ENCODE data around the gene RIPOR3. TPM values are rescaled to one million over a fixed set of nuclear protein-coding genes. Genes with fewer than 3 reads are reported as not detected.

Gene RIPOR3
- under 0.01 TPM in 2 replicates for total RNA-seq

GRCh38 chr20:50690650-50691572 lies at the start of gene RIPOR3:
Gene RIPOR3, minus strand, starts transcription at chr20:50691542. Its CDS starts 414 bp downstream, at chr20:50691128.

GRCh38 chr20:50731055-50731929 lies 40.0 kb upstream of the RIPOR3 start, which contains the start of gene PARD6B:
Gene PARD6B, plus strand, starts transcription at chr20:50731580. Its CDS starts 207 bp downstream, at chr20:50731787.

Other genes with a start within 250 kb of the RIPOR3 start
- 41.4 and 47.2 TPM in 2 replicates for gene PTPN1, start 181.2 kb downstream of the RIPOR3 start, total RNA-seq
- 0.09 and 0.27 TPM in 2 replicates for gene PARD6B, start 40.0 kb upstream of the RIPOR3 start, total RNA-seq
- gene BCAS4, start 103.5 kb upstream of the RIPOR3 start, total RNA-seq = 2.5 and 4.9 TPM in 2 replicates
- gene ADNP, start 239.9 kb upstream of the RIPOR3 start, total RNA-seq = 23.8 and 32.2 TPM in 2 replicates

All from endothelial cell of coronary artery (primary cell).